Adrenal gland (tissue), 12 donors: Measurements from ENCODE around the gene PPP2R3C. TPM values are rescaled to one million over a fixed set of nuclear protein-coding genes. Genes with fewer than 3 reads are reported as not detected.
A peak's percentile ranks its signal among the peaks of the same experiment; 100 is the strongest.

Experiments used
- DNase-seq, 7 donors: peaks; one replicate each; pipeline ENCODE4 v3.0.0-alpha.2; 2019 to 2020
- H3K27ac ChIP-seq, 5 donors: fragments of 200-600 bp; sonication (generic) in 4 of 5; 1 replicate in 3 of 5; 2 replicates in 2 of 5; pipeline versions ENCODE4 v1.5.1 to v1.8.0; 2016 to 2020; ENCODE audit warnings: mild to moderate bottlenecking in 1 of 5
- H3K27me3 ChIP-seq: fragments of 200-600 bp; 2 replicates; pipeline ENCODE4 v1.8.0; 2021
- H3K36me3 ChIP-seq, 2 donors: fragments of 200-600 bp; replicated peaks in 1 of 2; 1 replicate in 1 of 2; 2 replicates in 1 of 2; pipeline versions ENCODE4 v1.5.1 to v1.8.0; 2018 to 2022
- H3K4me1 ChIP-seq, 2 donors: fragments of 200-600 bp; replicated peaks in 1 of 2; 1 replicate in 1 of 2; 2 replicates in 1 of 2; pipeline versions ENCODE4 v1.5.1 to v1.8.0; 2018 to 2021
- H3K4me3 ChIP-seq, 4 donors: fragments of 200-600 bp; sonication (generic) in 3 of 4; one replicate each; pipeline ENCODE4 v1.5.1; 2016 to 2018
- H3K9me3 ChIP-seq, 3 donors: fragments of 200-600 bp; sonication (generic) in 1 of 3; replicated peaks in 1 of 3; 1 replicate in 2 of 3; 2 replicates in 1 of 3; pipeline versions ENCODE4 v1.5.1 to v1.8.0; 2016 to 2021
- CTCF ChIP-seq, 6 experiments: fragments of 450-650 bp in 4 of 6; fragments of 200-600 bp in 2 of 6; sonication (generic) in 1 of 6; IDR thresholded peaks; 1 replicate in 5 of 6; 2 replicates in 1 of 6; pipeline versions ENCODE4 v1.5.1 to v1.8.0; 2016 to 2021; ENCODE audit warnings: antibody characterized with exemption in 6 of 6, mild to moderate bottlenecking in 2 of 6, moderate library complexity in 1 of 6
- POLR2A ChIP-seq, 2 donors: fragments of 450-650 bp; IDR thresholded peaks; one replicate each; pipeline ENCODE4 v1.6.1; 2017; ENCODE audit warnings: antibody characterized with exemption in 2 of 2, mild to moderate bottlenecking in 2 of 2, moderate library complexity in 1 of 2
- WGBS, 4 donors: extraction: QIAGEN DNeasy Blood & Tissue Kit in 2 of 4; methylation state at CpG; one replicate each; pipeline versions ENCODE4 v1.1.5 to v1.1.7; 2013 to 2017; 5-methylcytosine and 5-hydroxymethylcytosine counted together
- intact Hi-C, 2 donors: fragments of 100-400 bp; cut with DNase I; formaldehyde crosslinking; loops; one replicate each; pipeline versions ENCODE4 v1.14.1 to v1.15.0; 2022 to 2023
- polyA plus RNA-seq, 3 donors: library from polyadenylated mRNA; stranded (reverse); fragments of 200-250 nt in 2 of 3; fragments of 350-450 nt in 1 of 3; fragmentation: Illumina TruSeq in 1 of 3; extraction: RNeasy Lipid Tissue Mini Kit (QIAGEN cat#74804) in 1 of 3; gene quantifications; one replicate each; pipeline ENCODE4 v1.2.3, GENCODE V29; 2013 to 2014
- total RNA-seq, 9 donors: library from RNA; depleted of rRNA in 4 of 9; stranded (reverse); fragments of >200 nt in 4 of 9; fragments of 120-200 nt in 1 of 9; fragmentation: NEBNext Ultra II Directional in 1 of 9; extraction: Animal tissue kit (Norgen Biotek cat#: 25700) in 1 of 9; gene quantifications; one replicate each; pipeline versions ENCODE4 v1.1.0 to v1.2.4, GENCODE V29; 2013 to 2023
- donor health status: healthy with polysubstance abuse.
- donor health status: Bipolar disorder and iron deficiency.
- donor health status: DM: yes; HTN: yes; CAD: no.
- donor health status: DM: no; HTN: no; CAD: no.
- donor health status: DM: no; HTN: no; CAD: no.
- donor health status: DM: yes; HTN: yes; CAD: no.

The PPP2R3C gene
- total and polyA plus RNA-seq, 12 donors: 14.4 to 70.5 (median 31.5) TPM

GRCh38 chr14:35052637-35053036, 69.2 kb downstream of the PPP2R3C start:
- no peak overlapping the region for H3K27ac ChIP-seq
- no peak overlapping the region for H3K4me3 ChIP-seq
- peaks cover 0 to 8% of the 10 kb centered on the region in 2 donors for H3K36me3 ChIP-seq
- no peaks in the 10 kb centered on the region for H3K9me3 ChIP-seq
- DNase-seq: no peak
- WGBS, 4 donors: 74 to 96% (median 94%) methylated on average over 2 of the region's 2 CpGs
- no peaks in the 10 kb centered on the region for H3K27me3 ChIP-seq
- H3K4me1 ChIP-seq: peaks cover 13 to 16% of the 10 kb centered on the region in 2 donors
- intact Hi-C loops: no loop called here
- no peak for TF ChIP-seq POLR2A (IDR thresholded peaks at IDR 0.05)
- no peak for TF ChIP-seq CTCF (IDR thresholded peaks at IDR 0.05)

- no peak for TF ChIP-seq POLR2A (IDR thresholded peaks at IDR 0.05)
- TF ChIP-seq CTCF (IDR thresholded peaks at IDR 0.05): no peak
- intact Hi-C loops: no loop called here
- Histone ChIP-seq H3K27me3 (no peaks in the 10 kb centered on the region), H3K4me3 (no peak overlapping the region), H3K36me3 (peaks cover 0 to 8% of the 10 kb centered on the region in 2 donors), H3K4me1 (peaks cover 19 to 24% of the 10 kb centered on the region in 2 donors), H3K9me3 (no peaks in the 10 kb centered on the region), H3K27ac (no peak overlapping the region)
- DNase-seq: no peak
- 89 to 98% (median 95%) methylated on average over 1 of the region's 1 CpG for WGBS, 4 donors
Observed at GRCh38 chr14:35051796-35052195, 70.0 kb downstream of the PPP2R3C start.

- no peak overlapping the region for H3K4me3 ChIP-seq
- no peaks in the 10 kb centered on the region for H3K27me3 ChIP-seq
- no peaks in the 10 kb centered on the region for H3K9me3 ChIP-seq
- DNase-seq: peak in 4 of 7 donors; percentile 22 to 44 (median 38)
- H3K36me3 ChIP-seq: peaks cover 0 to 7% of the 10 kb centered on the region in 2 donors
- intact Hi-C loops: no loop called here
- peak overlapping the region in 3 of 5 donors; percentile 47 to 65 (median 57) for H3K27ac ChIP-seq
- peaks cover 19 to 24% of the 10 kb centered on the region in 2 donors for H3K4me1 ChIP-seq
- 0 to 8% (median 4%) methylated on average over 1 of the region's 1 CpG for WGBS, 4 donors
- TF ChIP-seq POLR2A (IDR thresholded peaks at IDR 0.05): peak in 1 of 2 donors; percentile 40
- no peak for TF ChIP-seq CTCF (IDR thresholded peaks at IDR 0.05)
Observed at GRCh38 chr14:35050652-35051051, 71.1 kb downstream of the PPP2R3C start.

- H3K4me1 ChIP-seq: peaks cover 23 to 29% of the 10 kb centered on the region in 2 donors
- TF ChIP-seq CTCF (IDR thresholded peaks at IDR 0.05) (no peak), POLR2A (IDR thresholded peaks at IDR 0.05) (no peak)
- no peaks in the 10 kb centered on the region for H3K27me3 ChIP-seq
- H3K4me3 ChIP-seq: no peak overlapping the region
- WGBS, 4 donors: 87 to 92% (median 90%) methylated on average over 4 of the region's 4 CpGs
- intact Hi-C loops: no loop called here
- no peak overlapping the region for H3K27ac ChIP-seq
- H3K9me3 ChIP-seq: no peaks in the 10 kb centered on the region
- H3K36me3 ChIP-seq: no peaks in the 10 kb centered on the region
- no peak for DNase-seq
Observed at GRCh38 chr14:35047976-35048513, 73.7 kb downstream of the PPP2R3C start.
